Central memory CD8-positive, alpha-beta T cell (primary cell): ENCODE data around the gene NRG3.
"Not testable (repeated sequence)": the region's sequence is repeated elsewhere in the genome, so short reads cannot be mapped to it uniquely, and the experiment has no call there.

Source experiments
- ATAC-seq: fragments of 150-1000 bp; cut with Tn5 transposase; replicated peaks from 2 replicates; pipeline ENCODE4 v1.10.0; 2022; ENCODE audit warnings: mild to moderate bottlenecking, moderate FRiP score, moderate number of reproducible peaks; ENCODE audit not compliant: poor library complexity, severe bottlenecking; ENCODE audit errors: extremely low read depth
- DNase-seq, 2 donors: peaks; one replicate each; pipeline ENCODE4 v3.0.0; 2021; ENCODE audit warnings: low spot score in 2 of 2
- H3K27ac Mint-ChIP-seq: one replicate; pipeline ENCODE4 v1.8.0; 2022; ENCODE audit warnings: low read depth, mild to moderate bottlenecking, moderate library complexity, mixed read lengths
- H3K27me3 Mint-ChIP-seq: one replicate; pipeline ENCODE4 v1.8.0; 2022; ENCODE audit warnings: mixed read lengths
- H3K36me3 Mint-ChIP-seq: one replicate; pipeline ENCODE4 v1.8.0; 2022; ENCODE audit warnings: mild to moderate bottlenecking, moderate library complexity, mixed read lengths; ENCODE audit not compliant: insufficient read depth
- H3K4me1 Mint-ChIP-seq: one replicate; pipeline ENCODE4 v1.8.0; 2022; ENCODE audit warnings: mixed read lengths
- H3K4me3 Mint-ChIP-seq: one replicate; pipeline ENCODE4 v1.8.0; 2022; ENCODE audit warnings: mild to moderate bottlenecking, moderate library complexity, mixed read lengths
- H3K9me3 Mint-ChIP-seq: one replicate; pipeline ENCODE4 v1.8.0; 2022; ENCODE audit warnings: mixed read lengths

NRG3 gene

DNA sequence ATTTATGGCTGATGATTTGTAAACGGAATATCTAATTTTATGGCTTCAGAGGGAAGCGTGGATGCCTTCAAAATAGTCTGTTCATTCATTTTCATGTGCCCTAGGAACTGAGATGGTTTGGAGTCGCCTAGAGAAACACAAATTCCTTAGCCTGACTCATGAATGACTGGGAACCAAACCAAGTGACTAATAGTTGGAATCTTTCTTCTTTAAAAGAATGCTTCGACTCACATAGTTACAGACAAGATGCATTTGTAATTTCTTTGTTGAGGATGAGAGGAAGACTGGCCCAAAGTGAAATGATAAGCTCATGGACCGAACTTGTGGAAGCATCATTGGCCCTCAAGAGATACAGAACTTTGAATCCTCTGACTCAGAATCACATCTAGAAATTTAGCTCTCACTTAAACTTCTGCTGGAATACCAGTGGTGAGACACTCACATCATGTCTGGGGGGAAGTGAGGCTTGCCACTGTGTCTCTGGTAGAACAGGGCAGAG is 1107.2 kb downstream of the NRG3 start:
- Mint-ChIP-seq H3K36me3 (no peaks in the 10 kb centered on the region), H3K27ac (no peak overlapping the region), H3K4me1 (no peaks in the 10 kb centered on the region), H3K9me3 (no peaks in the 10 kb centered on the region), H3K27me3 (no peaks in the 10 kb centered on the region), H3K4me3 (no peak overlapping the region)
- ATAC-seq (no peak), DNase-seq (no peak)

- Mint-ChIP-seq H3K9me3 (peaks cover 4% of the 10 kb centered on the region), H3K27ac (no peak overlapping the region), H3K4me1 (no peaks in the 10 kb centered on the region), H3K4me3 (no peak overlapping the region), H3K27me3 (no peaks in the 10 kb centered on the region), H3K36me3 (no peaks in the 10 kb centered on the region)
- no peak for ATAC-seq
- no peak for DNase-seq
Measured at GRCh38 chr10:82986216-82986615, 1111.2 kb downstream of the NRG3 start.

DNA sequence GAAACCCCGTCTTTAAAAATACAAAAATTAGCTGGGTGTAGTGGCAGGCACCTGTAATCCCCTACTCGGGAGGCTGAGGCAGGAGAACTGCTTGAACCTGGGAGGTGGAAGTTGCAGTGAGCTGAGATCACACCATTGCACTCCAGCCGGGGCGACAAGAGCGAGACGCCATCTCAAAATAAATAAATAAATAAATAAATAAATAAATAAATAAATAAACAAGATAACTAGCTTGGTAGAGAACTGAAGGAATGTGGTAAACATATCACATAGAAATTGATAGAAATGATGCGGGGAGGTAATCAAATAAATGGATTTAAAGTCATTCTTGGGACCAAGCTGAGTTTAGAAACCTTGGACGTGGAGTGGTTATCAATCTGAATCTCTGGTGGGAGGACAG is 1131.5 kb downstream of the NRG3 start:
- not testable (repeated sequence) for H3K36me3 Mint-ChIP-seq, H3K4me1 Mint-ChIP-seq, H3K27me3 Mint-ChIP-seq, DNase-seq, ATAC-seq, H3K4me3 Mint-ChIP-seq, H3K27ac Mint-ChIP-seq
- peaks cover 33% of the 10 kb centered on the region for H3K9me3 Mint-ChIP-seq

GRCh38 chr10:83007510-83007909 is 1132.5 kb downstream of the NRG3 start:
- H3K36me3 Mint-ChIP-seq: no peaks in the 10 kb centered on the region
- no peak for DNase-seq
- H3K4me3 Mint-ChIP-seq: no peak overlapping the region
- H3K4me1 Mint-ChIP-seq: no peaks in the 10 kb centered on the region
- ATAC-seq: no peak
- no peak overlapping the region for H3K27ac Mint-ChIP-seq
- no peaks in the 10 kb centered on the region for H3K27me3 Mint-ChIP-seq
- H3K9me3 Mint-ChIP-seq: peaks cover 25% of the 10 kb centered on the region

GRCh38 chr10:83012866-83013265 is 1137.9 kb downstream of the NRG3 start:
- H3K9me3 Mint-ChIP-seq: no peaks in the 10 kb centered on the region
- H3K4me3 Mint-ChIP-seq: no peak overlapping the region
- ATAC-seq (no peak), DNase-seq (no peak)
- H3K27me3 Mint-ChIP-seq: no peaks in the 10 kb centered on the region
- no peak overlapping the region for H3K27ac Mint-ChIP-seq
- H3K4me1 Mint-ChIP-seq: no peaks in the 10 kb centered on the region
- H3K36me3 Mint-ChIP-seq: no peaks in the 10 kb centered on the region

GRCh38 chr10:83017076-83017867 is 1142.3 kb downstream of the NRG3 start:
- no peak overlapping the region for H3K4me3 Mint-ChIP-seq
- peaks cover 16% of the 10 kb centered on the region for H3K9me3 Mint-ChIP-seq
- no peak for DNase-seq
- H3K4me1 Mint-ChIP-seq: no peaks in the 10 kb centered on the region
- H3K27me3 Mint-ChIP-seq: no peaks in the 10 kb centered on the region
- no peak overlapping the region for H3K27ac Mint-ChIP-seq
- ATAC-seq: no peak
- H3K36me3 Mint-ChIP-seq: no peaks in the 10 kb centered on the region

DNA sequence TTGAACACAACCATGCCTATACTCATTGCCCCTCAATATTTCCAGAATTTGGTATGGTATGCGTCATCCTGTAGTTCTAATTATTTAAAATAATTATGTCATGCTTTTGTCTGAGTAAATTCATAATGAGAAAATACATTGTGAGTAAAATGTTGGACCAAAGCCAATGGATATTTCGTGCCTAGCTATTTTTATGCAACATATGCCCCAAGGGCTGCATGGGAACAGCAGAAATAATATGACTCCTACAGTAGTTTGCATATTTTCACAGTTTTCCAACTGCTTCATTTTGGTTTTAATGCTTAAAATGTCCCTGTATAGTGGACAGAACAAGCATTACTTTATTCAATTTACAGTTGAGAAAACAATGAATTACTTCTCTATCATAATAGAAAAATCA is 1148.7 kb downstream of the NRG3 start:
- H3K4me3 Mint-ChIP-seq: no peak overlapping the region
- no peaks in the 10 kb centered on the region for H3K36me3 Mint-ChIP-seq
- ATAC-seq: no peak
- H3K4me1 Mint-ChIP-seq: no peaks in the 10 kb centered on the region
- H3K27me3 Mint-ChIP-seq: no peaks in the 10 kb centered on the region
- H3K9me3 Mint-ChIP-seq: peaks cover 26% of the 10 kb centered on the region
- no peak overlapping the region for H3K27ac Mint-ChIP-seq
- DNase-seq: no peak
